Measurements from ENCODE around the gene FREY1.

DNA sequence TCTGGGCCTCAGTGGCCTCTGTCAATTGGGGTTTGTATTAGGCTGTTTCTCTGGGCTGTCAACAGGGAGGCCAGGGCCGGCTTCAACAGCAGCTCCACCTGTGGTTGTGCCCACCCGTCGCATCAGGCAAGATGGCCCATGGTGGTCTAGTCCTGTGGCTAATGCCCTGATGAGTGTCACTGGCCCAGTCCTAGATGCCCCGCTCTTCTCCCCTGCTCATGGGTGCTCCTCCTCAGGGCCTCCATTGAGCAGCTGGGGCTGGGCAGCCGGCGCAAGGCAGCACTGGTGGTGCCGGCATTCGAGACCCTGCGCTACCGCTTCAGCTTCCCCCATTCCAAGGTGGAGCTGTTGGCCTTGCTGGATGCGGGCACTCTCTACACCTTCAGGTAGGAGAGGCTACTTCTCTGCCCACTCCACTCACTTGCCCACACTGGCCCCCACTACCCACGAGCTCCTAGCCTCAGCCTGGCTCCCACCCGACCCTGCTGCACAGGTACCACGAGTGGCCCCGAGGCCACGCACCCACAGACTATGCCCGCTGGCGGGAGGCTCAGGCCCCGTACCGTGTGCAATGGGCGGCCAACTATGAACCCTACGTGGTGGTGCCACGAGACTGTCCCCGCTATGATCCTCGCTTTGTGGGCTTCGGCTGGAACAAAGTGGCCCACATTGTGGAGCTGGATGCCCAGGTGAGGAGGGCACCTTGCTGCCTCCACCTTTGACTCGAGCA, 20.8 kb upstream of the FREY1 start:
- TF ChIP-seq, protein P1, sequence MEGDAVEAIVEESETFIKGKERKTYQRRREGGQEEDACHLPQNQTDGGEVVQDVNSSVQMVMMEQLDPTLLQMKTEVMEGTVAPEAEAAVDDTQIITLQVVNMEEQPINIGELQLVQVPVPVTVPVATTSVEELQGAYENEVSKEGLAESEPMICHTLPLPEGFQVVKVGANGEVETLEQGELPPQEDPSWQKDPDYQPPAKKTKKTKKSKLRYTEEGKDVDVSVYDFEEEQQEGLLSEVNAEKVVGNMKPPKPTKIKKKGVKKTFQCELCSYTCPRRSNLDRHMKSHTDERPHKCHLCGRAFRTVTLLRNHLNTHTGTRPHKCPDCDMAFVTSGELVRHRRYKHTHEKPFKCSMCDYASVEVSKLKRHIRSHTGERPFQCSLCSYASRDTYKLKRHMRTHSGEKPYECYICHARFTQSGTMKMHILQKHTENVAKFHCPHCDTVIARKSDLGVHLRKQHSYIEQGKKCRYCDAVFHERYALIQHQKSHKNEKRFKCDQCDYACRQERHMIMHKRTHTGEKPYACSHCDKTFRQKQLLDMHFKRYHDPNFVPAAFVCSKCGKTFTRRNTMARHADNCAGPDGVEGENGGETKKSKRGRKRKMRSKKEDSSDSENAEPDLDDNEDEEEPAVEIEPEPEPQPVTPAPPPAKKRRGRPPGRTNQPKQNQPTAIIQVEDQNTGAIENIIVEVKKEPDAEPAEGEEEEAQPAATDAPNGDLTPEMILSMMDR (IDR thresholded peaks at IDR 0.05) = no peak
- no peak for TF ChIP-seq POLR2A (IDR thresholded peaks at IDR 0.05)

Data from Peyer's patch (tissue), 4 donors.